Peyer's patch (tissue), 4 donors: ENCODE data around the gene ARFGEF2. TPM values are rescaled to one million over a fixed set of nuclear protein-coding genes. Genes with fewer than 3 reads are reported as not detected.

Source experiments
- DNase-seq, 3 donors: peaks; one replicate each; pipeline ENCODE4 v3.0.0-alpha.2; 2017 to 2019
- H3K27ac ChIP-seq, 4 donors: fragments of 200-600 bp; sonication (generic); one replicate each; pipeline ENCODE4 v1.5.1; 2016 to 2019
- H3K27me3 ChIP-seq, 2 donors: fragments of 200-600 bp; sonication (generic); one replicate each; pipeline ENCODE4 v1.5.1; 2019
- H3K36me3 ChIP-seq, 3 donors: fragments of 200-600 bp; sonication (generic); one replicate each; pipeline ENCODE4 v1.5.1; 2016 to 2019
- H3K4me1 ChIP-seq, 4 donors: fragments of 200-600 bp; sonication (generic); one replicate each; pipeline ENCODE4 v1.5.1; 2016 to 2019
- H3K4me3 ChIP-seq, 4 donors: fragments of 200-600 bp; sonication (generic); 1 replicate in 3 of 4; 2 replicates in 1 of 4; pipeline ENCODE4 v1.5.1; 2016 to 2019; ENCODE audit warnings: mild to moderate bottlenecking in 1 of 4
- H3K9me3 ChIP-seq, 4 donors: fragments of 200-600 bp; sonication (generic); one replicate each; pipeline ENCODE4 v1.5.1; 2016 to 2019; ENCODE audit warnings: mild to moderate bottlenecking in 1 of 4
- POLR2A ChIP-seq, 2 donors: fragments of 450-650 bp; IDR thresholded peaks; one replicate each; pipeline ENCODE4 v1.5.1; 2017; ENCODE audit warnings: antibody characterized with exemption in 2 of 2, mild to moderate bottlenecking in 2 of 2, moderate library complexity in 2 of 2
- total RNA-seq, 4 donors: library from RNA; depleted of rRNA; stranded (reverse); fragments of >200 nt; gene quantifications; one replicate each; pipeline ENCODE4 v1.1.0, GENCODE V29; 2016
- TF ChIP-seq, protein P1 (sequence below), 6 experiments: fragments of 450-650 bp in 4 of 6; fragments of 200-600 bp in 2 of 6; sonication (generic) in 1 of 6; IDR thresholded peaks; one replicate each; pipeline ENCODE4 v1.5.1; 2017 to 2019; ENCODE audit warnings: antibody characterized with exemption in 6 of 6, mild to moderate bottlenecking in 3 of 6, moderate library complexity in 1 of 6

The ARFGEF2 gene
- total RNA-seq, 4 donors from 2014 or later = 38.0 to 170 (median 43.4) TPM

DNA sequence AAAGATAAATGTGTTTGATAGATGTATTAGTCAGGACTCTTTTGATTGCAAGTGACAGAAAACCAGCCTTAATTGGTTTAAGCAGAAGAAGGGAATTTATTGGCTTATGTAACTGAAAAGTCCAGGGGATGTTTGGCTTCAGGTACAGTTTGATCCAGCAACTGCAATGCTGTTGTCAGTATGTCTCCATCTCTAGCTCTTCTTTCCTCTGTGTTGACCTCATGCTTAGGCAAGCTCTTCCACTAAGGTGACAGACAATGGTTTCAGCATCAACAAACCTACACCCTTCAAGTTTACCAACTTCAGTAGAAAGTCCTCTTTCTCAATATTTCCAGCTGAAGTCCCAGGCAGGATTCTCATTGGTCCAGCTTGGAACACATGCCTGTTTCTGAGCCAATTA is 28.1 kb upstream of the ARFGEF2 start:
- H3K27ac ChIP-seq = no peak overlapping the region
- H3K27me3 ChIP-seq = no peaks in the 10 kb centered on the region
- no peak overlapping the region for H3K4me3 ChIP-seq
- DNase-seq = no peak
- no peaks in the 10 kb centered on the region for H3K36me3 ChIP-seq
- TF ChIP-seq POLR2A (IDR thresholded peaks at IDR 0.05) = no peak
- TF ChIP-seq, protein P1, sequence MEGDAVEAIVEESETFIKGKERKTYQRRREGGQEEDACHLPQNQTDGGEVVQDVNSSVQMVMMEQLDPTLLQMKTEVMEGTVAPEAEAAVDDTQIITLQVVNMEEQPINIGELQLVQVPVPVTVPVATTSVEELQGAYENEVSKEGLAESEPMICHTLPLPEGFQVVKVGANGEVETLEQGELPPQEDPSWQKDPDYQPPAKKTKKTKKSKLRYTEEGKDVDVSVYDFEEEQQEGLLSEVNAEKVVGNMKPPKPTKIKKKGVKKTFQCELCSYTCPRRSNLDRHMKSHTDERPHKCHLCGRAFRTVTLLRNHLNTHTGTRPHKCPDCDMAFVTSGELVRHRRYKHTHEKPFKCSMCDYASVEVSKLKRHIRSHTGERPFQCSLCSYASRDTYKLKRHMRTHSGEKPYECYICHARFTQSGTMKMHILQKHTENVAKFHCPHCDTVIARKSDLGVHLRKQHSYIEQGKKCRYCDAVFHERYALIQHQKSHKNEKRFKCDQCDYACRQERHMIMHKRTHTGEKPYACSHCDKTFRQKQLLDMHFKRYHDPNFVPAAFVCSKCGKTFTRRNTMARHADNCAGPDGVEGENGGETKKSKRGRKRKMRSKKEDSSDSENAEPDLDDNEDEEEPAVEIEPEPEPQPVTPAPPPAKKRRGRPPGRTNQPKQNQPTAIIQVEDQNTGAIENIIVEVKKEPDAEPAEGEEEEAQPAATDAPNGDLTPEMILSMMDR (IDR thresholded peaks at IDR 0.05) = no peak
- no peaks in the 10 kb centered on the region for H3K9me3 ChIP-seq
- no peaks in the 10 kb centered on the region for H3K4me1 ChIP-seq

DNA sequence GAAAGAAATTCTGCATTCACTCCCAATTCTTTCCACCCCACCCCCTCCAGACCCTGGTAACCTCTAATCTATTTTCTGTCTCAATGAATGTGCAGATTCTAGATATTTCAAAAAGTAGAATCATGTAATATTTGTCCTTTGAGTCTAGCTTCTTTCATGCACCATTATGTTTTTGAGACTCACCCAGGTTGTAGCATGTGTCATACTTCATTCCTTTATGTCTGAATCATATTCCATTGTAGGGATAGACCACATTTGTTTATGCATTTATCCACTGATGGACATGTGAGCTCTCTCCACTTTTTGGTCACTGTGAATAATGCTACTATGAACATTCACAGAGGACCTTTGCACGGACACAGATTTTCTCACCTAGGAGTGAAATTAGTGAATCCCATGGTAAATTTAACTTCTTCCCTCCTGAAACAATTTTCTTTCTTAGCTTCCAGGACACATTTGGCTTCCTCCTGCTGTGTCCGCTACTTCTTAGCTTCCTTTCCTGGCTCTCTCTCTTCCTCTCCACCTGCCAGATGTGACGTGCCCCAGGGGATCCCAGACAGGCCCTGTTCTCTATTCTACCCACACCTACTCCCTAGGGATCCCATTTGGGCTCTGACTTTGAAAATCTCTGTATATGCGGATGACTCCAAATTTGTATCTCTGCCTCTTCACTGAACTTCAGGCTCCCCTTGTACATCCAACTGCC is 24.1 kb upstream of the ARFGEF2 start:
- TF ChIP-seq POLR2A (IDR thresholded peaks at IDR 0.05) = no peak
- TF ChIP-seq, protein P1 (IDR thresholded peaks at IDR 0.05) = no peak
- H3K27me3 ChIP-seq = no peaks in the 10 kb centered on the region
- no peaks in the 10 kb centered on the region for H3K9me3 ChIP-seq
- H3K4me1 ChIP-seq = no peaks in the 10 kb centered on the region
- H3K27ac ChIP-seq = no peak overlapping the region
- DNase-seq = no peak
- no peaks in the 10 kb centered on the region for H3K36me3 ChIP-seq
- no peak overlapping the region for H3K4me3 ChIP-seq

DNA sequence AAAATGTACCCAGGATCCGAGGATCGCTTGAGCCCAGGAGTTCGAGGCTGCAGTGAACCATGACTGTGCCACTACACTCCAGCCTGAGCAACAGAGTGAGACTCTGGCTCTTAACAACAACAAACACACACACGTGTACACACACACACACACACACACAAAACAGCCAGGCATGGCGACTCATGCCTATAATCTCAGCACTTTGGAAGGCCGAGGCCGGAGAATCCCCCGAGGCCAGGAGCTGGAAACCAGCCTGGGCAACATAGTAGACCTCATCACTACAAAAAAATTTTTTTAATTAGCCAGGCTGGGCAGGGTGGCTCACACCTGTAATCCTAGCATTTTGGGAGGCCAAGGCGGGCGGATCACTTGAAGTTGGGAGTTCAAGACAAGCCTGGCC is 23.3 kb upstream of the ARFGEF2 start:
- TF ChIP-seq, protein P1 (IDR thresholded peaks at IDR 0.05) = no peak
- no peak for TF ChIP-seq POLR2A (IDR thresholded peaks at IDR 0.05)

DNA sequence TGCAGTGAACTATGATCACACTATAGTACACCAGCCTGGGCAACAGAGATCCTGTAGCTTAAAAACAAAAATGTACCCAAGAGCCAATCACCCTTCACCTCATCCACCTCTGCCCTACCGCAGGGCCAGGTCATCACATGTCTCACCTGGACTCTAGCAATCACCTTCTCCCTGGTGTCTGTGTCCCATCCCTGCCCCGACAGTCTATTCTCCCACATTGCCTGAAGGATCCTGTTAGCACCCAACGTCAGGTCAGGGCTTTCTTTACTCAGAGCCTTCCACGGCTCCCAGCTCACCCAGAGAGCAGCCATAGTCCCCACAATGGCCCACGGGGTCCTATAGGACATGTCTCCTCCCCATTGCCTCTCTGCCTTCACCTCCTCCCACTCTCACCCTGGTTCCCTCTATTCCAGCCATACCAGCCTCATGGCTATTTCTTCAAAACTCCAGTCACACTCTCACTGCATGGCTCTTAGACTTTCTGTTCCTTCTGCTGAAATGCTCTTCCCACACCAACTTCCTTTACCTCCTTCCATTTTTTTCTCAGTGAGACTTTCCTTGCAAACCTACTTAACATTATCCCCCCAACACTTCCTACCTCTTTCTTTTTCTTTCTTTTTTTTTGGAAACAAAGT is 22.5 kb upstream of the ARFGEF2 start:
- no peaks in the 10 kb centered on the region for H3K4me1 ChIP-seq
- H3K9me3 ChIP-seq = no peaks in the 10 kb centered on the region
- TF ChIP-seq, protein P1 (IDR thresholded peaks at IDR 0.05) = no peak
- TF ChIP-seq POLR2A (IDR thresholded peaks at IDR 0.05) = no peak
- DNase-seq = no peak
- H3K36me3 ChIP-seq = no peaks in the 10 kb centered on the region
- no peak overlapping the region for H3K4me3 ChIP-seq
- no peaks in the 10 kb centered on the region for H3K27me3 ChIP-seq
- no peak overlapping the region for H3K27ac ChIP-seq

More for the DNA sequence above, 23.3 kb upstream of the ARFGEF2 start:
- H3K9me3 ChIP-seq = no peaks in the 10 kb centered on the region
- no peak for DNase-seq
- no peaks in the 10 kb centered on the region for H3K27me3 ChIP-seq
- H3K27ac ChIP-seq = no peak overlapping the region
- no peaks in the 10 kb centered on the region for H3K36me3 ChIP-seq
- no peak overlapping the region for H3K4me3 ChIP-seq
- no peaks in the 10 kb centered on the region for H3K4me1 ChIP-seq

DNA sequence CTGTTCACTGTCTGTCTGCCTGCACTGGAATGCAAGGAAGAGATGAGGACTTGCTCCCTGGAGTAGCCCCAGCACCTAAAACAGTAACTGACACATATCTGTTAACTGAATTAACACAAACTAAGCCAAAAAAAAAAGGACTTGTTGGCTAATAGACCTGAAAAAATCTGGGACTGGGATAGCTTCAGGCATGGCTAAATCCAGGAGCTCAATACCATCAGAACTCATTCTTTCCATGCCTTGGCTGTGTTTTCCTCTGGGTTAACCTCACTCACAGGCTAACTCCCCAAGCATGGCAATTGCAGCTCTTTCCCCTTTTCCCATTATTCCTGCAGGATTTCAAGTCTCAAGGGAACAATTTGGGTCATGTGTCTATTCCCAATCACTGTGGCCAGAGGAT is 21.6 kb upstream of the ARFGEF2 start:
- TF ChIP-seq, protein P1 (IDR thresholded peaks at IDR 0.05) = no peak
- TF ChIP-seq POLR2A (IDR thresholded peaks at IDR 0.05) = no peak
- no peaks in the 10 kb centered on the region for H3K36me3 ChIP-seq
- H3K4me1 ChIP-seq = no peaks in the 10 kb centered on the region
- no peak for DNase-seq
- H3K27ac ChIP-seq = no peak overlapping the region
- H3K27me3 ChIP-seq = no peaks in the 10 kb centered on the region
- H3K4me3 ChIP-seq = no peak overlapping the region
- H3K9me3 ChIP-seq = no peaks in the 10 kb centered on the region
